GM18861 (cell line): ENCODE results near the gene PRDM11.

Experiments used
- ATAC-seq: cut with Tn5 transposase; IDR thresholded peaks from one replicate; pipeline ENCODE4 v1.9.1; 2021; ENCODE audit not compliant: unreplicated experiment

The PRDM11 gene

DNA sequence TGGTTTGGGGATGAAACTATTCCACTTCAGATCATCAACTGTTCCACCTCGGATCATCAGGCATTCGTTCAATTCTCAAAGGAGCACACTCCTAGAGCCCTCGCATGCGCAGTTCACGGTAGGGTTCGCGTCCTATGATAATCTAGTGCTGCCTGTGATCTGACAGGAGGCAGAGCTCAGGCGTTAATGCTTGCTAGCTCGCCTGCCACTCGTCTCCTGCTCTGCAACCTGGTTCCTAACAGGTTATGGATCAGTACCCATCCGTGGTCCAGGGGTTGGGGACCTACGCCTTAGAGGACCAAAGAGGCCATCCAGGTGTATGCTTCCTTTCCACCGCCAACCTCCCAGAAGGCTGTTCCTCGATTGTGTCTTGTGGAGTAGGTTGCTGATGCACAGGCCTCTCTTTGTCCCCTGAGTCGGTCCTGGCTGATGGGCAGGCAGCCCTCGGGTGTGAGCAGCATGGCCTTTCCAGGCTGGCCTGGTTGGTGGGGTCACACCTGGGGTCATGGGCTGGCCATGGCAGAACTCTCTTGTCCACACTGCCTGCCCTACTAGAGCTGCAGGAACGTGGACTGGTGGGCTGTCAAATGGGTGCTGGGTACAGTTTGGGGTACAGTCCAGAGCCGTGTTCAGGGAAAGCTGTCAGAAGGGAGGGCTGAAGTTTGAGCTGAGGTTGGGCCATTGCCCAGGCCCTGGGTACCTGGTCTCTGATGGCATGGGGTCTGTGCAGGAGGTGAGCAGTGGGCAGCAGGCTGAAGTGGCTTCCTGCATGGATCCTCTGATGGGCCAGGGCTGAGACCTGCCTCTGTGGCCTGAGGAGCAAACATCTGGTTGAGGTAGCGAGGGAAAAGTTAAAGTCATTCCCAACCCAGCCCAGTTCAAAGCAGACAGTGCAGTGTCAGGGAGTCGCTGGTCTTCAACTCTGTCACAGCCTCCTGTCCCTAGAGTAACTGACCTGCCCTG is 11.1 kb downstream of the PRDM11 start:
- no peak for ATAC-seq

DNA sequence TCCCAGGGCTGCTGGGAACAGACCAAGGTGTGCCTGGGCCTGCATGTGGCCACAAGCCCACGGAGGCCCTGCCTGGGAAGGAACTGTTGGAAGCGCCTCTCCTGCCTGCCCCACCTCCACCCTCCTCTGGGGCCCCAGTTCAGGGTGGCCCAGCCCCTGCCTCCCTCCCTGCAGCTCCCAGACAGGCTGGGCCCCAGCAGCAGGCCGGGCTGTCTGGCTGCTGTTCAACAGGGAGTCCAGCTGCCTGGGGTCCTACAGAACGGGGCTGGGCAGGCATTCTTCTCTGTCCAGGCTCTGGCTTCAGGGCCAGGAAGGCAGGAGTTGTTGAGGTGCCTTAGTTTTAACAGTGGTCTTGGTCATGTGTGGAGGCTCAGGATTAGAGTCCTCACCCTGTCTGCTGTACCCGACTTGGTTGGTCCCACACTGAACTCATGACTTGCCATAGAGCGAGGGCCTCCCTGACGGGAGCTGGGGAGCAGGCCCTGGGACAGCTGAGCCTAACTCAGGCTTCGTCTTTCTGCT is 11.8 kb downstream of the PRDM11 start:
- ATAC-seq, result no peak

DNA sequence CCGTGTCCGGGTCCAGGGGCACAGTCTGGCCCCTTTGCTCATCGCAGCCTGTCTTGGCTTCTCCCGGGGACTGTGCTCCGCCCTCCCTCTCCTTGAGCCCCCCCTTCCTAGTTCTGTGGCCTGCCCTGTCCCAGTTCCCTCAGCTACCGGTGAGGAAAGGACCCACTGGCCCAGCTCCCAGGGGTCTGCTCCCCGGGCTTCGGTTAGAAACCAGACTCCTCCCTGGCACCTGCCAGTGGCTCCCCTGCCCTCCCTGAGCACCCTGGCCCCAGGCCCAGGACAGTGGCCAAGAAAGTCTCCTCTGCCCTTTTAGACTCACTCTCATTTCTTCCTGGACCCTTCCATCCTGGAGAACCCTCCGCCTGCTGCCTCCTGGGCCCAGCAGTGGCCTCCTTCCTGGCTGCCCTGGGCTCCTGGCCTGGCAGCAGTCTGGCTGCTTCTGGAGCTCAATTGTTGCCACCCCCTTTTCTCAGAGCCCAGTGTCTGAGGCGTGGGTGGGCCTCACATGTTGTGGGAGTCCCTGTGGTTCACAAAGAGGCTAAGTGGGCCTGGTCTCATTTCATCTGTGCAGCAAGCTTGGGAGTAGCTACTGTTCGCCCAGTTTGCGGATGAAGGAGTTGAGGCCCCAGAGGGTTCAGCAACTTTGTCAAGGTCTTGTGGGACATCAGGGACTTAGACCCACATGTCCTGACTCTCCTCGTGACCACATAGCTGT is 12.6 kb downstream of the PRDM11 start:
- ATAC-seq, result no peak

DNA sequence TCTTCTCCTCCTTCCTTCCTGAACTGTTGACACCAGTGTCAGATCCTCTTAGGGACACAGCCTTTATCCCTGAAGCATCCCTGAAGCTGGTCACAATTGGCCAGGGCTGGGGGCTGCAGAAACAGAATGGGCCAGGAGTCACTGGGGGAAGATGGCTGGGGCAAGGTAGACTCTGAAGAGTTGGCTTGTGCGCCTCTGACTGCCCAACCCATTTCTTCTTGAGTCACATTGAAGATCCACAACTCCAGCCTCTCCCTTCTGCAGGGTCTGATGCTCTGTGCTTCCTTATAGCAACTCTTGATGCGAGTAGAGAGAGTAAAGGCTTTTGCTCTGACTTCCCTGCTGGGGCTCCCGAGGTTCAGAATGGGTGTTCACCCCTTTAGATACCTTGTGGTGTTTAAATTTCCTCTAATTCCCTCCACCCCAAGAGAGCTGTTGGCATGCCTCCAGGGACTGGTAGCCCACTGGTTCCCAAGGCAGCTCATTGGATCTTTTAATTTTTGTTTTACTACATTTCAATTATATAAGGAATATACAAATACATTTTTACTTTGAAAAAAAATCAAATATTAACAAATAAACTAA is 13.4 kb downstream of the PRDM11 start:
- ATAC-seq, result no peak

- no peak for ATAC-seq
These were observed 15.0 kb downstream of the PRDM11 start for GRCh38 chr11:45161252-45162063.

DNA sequence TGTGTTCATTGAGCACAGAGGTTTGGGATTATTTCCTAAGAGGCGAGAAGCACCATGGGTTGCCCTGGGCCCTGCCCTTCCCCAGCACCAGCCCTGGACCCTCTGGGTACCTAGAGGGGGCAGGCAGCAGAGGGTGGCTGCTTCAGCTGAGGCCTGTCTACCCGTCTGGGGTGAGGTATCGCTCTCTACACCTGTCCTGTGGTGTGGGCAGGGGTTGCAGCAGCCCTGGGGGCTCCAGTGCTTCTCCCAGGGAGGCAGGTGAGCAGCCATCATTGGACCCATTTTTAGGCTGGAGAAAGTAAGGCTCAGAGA is 15.6 kb downstream of the PRDM11 start:
- no peak for ATAC-seq

DNA sequence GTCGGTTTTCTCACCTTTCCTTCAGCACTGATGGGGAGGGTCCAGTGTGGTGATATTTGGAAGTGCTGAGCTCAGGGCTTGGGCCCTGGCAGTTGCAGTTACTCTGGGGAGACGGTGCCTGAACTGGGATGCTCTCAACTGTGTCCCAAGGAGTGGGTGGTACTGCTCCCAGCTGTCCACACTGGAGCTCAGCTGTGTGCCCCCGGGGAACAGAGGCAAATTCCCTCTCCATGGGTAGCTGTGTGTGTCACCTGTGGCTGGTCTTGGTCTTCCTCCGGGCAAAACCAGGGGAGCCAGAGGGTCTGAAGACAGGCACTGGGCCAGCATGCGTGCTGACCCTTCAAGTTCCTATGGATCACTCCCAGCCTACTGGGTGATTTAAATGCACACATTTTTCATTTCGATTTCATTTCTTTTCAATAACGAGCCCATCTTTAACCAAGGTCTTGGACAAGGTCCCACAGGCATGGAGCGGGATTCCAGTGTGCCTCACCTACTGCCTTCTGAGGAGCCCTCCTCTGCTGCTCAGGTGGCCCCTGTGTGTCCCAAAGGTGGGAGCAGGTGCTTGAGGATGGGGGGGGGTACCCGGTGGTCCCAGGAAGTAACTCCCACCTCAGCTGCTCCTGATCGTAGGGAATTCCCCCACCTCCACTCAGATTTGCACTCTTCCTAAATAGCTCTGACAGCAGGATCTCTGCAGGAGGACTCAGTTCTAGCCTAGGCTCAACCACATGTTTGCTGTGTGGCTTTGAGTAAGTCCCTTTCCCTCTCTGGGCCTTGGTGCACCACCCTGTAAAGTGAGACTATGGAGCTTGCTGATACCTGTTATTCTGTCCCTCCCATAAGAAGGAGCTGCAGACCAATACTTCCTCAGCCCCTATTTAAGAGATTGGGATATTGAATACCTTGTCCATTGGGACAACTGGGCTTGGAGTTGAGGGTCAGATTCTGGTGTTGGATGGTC is 16.8 kb downstream of the PRDM11 start:
- ATAC-seq, result no peak

GRCh38 chr11:45163956-45164575 is 17.6 kb downstream of the PRDM11 start:
- no peak for ATAC-seq

- ATAC-seq, result no peak
These were observed 18.9 kb downstream of the PRDM11 start for GRCh38 chr11:45165386-45165785.

- no peak for ATAC-seq
These were observed 19.6 kb downstream of the PRDM11 start for GRCh38 chr11:45165806-45166603.

DNA sequence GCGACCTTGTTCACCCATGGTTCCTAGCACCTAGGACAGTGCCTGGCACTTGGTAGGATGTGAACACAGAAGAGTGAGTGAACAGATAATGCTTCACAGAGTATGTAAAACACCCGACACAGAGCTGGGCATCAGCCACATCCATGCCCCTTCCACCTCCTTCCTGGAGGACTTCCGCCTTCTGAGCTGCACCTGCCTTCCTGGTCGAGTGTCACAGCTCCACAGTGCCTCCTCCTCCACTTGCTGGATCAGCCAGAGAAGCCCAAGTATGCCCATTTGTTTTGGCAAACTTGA is 20.1 kb downstream of the PRDM11 start:
- no peak for ATAC-seq

DNA sequence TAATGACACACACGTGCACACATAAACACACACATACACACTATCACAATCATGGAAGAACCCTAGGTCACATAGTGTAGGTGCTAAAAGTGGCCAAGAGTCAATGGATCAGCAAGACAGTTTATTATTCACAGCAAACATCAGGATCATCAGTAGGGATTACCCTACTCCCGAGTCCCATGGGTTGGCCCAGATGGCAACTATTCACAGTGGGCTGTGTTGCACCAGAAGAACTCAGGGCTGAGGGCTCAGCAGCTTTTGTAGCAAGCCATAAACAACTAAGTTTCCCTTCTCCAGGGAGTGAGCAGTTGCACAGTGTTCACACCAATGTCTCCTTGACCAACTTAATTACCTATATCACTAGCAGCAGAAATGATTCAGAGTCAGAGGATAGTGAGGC is 20.8 kb downstream of the PRDM11 start:
- ATAC-seq, result no peak

DNA sequence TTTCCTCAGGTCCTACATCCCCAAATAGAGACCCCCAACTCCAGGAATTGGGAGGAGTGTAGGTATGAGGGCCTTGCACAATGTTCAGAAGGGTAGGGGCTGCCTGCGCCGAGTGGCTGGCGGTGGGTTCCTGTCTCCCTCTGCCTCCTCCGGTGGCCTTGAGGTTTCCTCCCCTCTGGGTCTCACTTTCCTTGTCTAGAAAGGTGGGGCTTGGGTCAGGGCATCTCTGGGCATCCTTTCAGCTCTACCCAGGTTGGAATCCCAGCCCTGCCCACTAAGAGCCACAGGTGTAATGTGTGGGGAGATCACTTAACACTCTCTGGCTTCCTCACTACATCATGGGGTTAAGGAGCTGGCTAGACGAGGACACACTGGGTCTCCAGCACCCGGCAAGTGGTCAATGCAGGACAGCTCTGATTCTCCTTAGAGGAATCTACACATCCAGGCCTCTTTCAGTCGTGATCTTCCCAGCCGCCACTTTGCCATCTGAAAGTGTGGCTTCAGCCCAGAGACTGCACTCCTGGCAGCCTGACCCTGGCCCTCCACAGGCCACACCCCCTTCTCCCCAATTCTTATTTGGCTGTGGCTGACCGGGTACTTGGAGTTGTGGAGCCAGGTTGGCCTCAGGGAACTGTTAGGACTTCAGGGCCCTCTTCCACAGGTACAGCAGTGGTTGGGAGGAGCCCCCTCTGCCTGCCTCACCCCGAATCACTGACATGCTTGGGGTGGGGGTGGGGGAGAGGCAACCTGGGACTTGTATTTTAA is 22.1 kb downstream of the PRDM11 start:
- no peak for ATAC-seq

- ATAC-seq, result no peak
These were observed 23.1 kb downstream of the PRDM11 start for GRCh38 chr11:45169310-45170072.

DNA sequence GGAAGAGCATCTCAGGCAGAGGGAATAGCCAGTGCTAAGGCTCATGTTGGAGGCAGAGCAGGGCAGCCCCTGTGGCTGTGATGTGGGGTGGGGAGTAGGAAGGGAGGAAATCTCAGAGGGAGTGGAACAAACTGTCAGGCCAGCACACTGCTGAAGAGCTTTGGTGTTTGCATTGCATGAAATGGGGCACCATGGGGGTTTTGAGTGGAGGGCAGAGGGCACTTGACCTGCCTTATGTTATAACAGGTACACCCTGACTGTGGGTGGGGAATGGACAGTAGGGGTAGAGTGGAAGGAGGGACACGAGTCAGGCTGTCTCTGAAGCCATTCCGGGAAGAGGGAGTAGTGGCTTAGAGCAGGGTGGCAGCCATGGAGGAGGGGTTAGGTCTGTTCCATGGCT is 24.0 kb downstream of the PRDM11 start:
- no peak for ATAC-seq

DNA sequence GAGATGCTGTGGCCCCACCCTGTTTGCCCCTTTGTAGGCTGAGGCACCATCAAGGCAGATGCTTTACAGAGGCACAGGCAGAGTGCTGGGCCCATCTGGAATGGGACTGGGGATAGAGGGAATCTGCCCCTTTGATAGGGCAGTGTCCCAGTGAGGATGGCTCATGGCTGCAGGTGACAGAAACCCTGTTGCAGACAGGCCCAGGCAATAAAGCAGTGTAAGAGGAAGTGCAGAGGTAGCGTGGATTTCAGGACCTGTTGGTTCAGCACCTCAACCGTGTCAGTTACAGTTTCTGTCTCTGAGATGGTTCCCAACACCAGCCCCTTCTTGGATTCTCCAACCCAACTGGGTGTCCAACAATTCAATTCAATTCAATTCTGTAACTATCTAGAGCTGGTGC is 25.1 kb downstream of the PRDM11 start:
- no peak for ATAC-seq

DNA sequence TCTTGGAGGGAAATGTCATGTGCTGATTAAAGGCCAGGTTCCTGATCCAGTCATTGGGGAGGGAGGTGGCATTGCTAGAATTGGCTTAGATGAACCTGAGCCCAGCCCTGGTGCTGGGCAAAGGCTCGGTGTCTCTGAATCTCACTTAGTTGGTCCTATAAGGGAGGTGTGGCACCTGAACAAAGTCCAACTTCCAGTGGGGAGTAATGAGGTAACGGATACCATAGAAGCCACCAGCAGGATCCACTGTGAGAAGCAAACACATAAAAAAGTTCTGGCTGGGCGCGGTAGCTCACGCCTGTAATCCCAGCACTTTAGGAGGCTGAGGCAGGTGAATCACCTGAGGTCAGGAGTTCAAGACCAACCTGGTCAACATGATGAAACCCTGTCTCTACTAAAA is 26.6 kb downstream of the PRDM11 start:
- no peak for ATAC-seq
